Measurements from ENCODE around the gene ADIPOR2.

DNA sequence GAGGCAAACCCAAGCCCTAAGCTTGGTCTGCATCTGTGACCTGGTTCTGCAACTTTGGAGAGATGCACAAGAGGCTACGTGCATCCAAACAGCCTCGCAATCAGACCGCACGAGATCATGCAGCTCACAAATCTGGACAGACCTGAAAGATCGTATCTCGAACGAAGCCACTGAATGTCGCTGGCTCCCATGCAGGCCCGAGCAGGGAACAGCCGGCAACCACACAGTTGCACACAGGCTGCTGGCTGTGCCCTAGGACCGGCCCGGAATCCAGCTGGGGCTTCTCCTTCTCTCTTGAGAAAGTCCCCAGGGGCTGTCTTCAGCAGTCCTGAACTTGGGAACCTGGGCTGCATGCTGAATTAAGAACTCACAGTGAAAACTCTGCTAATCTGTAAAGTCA is 34.0 kb upstream of the ADIPOR2 start:
- TF ChIP-seq, protein P1, sequence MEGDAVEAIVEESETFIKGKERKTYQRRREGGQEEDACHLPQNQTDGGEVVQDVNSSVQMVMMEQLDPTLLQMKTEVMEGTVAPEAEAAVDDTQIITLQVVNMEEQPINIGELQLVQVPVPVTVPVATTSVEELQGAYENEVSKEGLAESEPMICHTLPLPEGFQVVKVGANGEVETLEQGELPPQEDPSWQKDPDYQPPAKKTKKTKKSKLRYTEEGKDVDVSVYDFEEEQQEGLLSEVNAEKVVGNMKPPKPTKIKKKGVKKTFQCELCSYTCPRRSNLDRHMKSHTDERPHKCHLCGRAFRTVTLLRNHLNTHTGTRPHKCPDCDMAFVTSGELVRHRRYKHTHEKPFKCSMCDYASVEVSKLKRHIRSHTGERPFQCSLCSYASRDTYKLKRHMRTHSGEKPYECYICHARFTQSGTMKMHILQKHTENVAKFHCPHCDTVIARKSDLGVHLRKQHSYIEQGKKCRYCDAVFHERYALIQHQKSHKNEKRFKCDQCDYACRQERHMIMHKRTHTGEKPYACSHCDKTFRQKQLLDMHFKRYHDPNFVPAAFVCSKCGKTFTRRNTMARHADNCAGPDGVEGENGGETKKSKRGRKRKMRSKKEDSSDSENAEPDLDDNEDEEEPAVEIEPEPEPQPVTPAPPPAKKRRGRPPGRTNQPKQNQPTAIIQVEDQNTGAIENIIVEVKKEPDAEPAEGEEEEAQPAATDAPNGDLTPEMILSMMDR (IDR thresholded peaks at IDR 0.05): no peak
- TF ChIP-seq POLR2A (IDR thresholded peaks at IDR 0.05) (no peak), EP300 (IDR thresholded peaks at IDR 0.05) (no peak)

All from stomach (tissue), 4 donors.